PC-9 (cell line): ENCODE measurements around the gene DPYD. TPM values are rescaled to one million over a fixed set of nuclear protein-coding genes. Genes with fewer than 3 reads are reported as not detected.

Experiments used
- BruUV-seq: library from RNA; stranded (reverse); fragments of 400-500 nt; replicated peaks from 2 replicates; lab custom pipeline; 2021; lab: Mats Ljungman, UMichigan
- CTCF ChIA-PET: fragments of 300-600 bp; sonication (Branson Sonifier 250); formaldehyde crosslinking; loops from one replicate; lab custom pipeline; 2022; ENCODE audit warnings: antibody characterized with exemption; lab: Charles Lee
- POLR2A ChIA-PET: fragments of 300-600 bp; sonication (Branson Sonifier 250); formaldehyde crosslinking; loops from one replicate; lab custom pipeline; 2022; ENCODE audit warnings: antibody characterized with exemption; ENCODE audit not compliant: unreplicated experiment; lab: Charles Lee
- DNase-seq, 2 experiments: peaks; one replicate each; pipeline versions ENCODE4 v3.0.0 to v3.0.0-alpha.2; 2015 to 2022; ENCODE audit warnings: mixed read lengths in 1 of 2
- H2AFZ ChIP-seq: fragments of 200-600 bp; sonication (generic); 2 replicates; pipeline ENCODE4 v1.8.1; 2017; ENCODE audit warnings: antibody characterized with exemption
- H3F3A ChIP-seq: fragments of 200-600 bp; sonication (generic); 2 replicates; pipeline ENCODE4 v1.8.1; 2017; ENCODE audit warnings: antibody characterized with exemption, mild to moderate bottlenecking, low read depth; ENCODE audit not compliant: insufficient read depth
- H3K27ac ChIP-seq: fragments of 200-600 bp; sonication (generic); 2 replicates; pipeline ENCODE4 v1.6.1; 2016; ENCODE audit warnings: mixed run types
- H3K27me3 ChIP-seq: fragments of 200-600 bp; sonication (generic); 2 replicates; pipeline ENCODE4 v1.6.1; 2016; ENCODE audit warnings: low read depth, mixed run types; ENCODE audit not compliant: insufficient read depth
- H3K36me3 ChIP-seq: fragments of 200-600 bp; sonication (generic); 2 replicates; pipeline ENCODE4 v1.6.1; 2016; ENCODE audit warnings: low read depth, mixed run types
- H3K4me1 ChIP-seq: fragments of 200-600 bp; sonication (generic); replicated peaks from 2 replicates; pipeline ENCODE4 v1.6.1; 2016; ENCODE audit warnings: mixed run types; ENCODE audit not compliant: insufficient read depth
- H3K4me2 ChIP-seq: fragments of 200-600 bp; sonication (generic); 2 replicates; pipeline ENCODE4 v1.6.1; 2017; ENCODE audit warnings: mixed run types
- H3K4me3 ChIP-seq: fragments of 200-600 bp; sonication (generic); 2 replicates; pipeline ENCODE4 v1.6.1; 2016; ENCODE audit warnings: mixed run types
- H3K79me2 ChIP-seq: fragments of 200-600 bp; sonication (generic); 2 replicates; pipeline ENCODE4 v1.6.1; 2017; ENCODE audit warnings: low read depth, mixed run types
- H3K9me2 ChIP-seq: fragments of 200-600 bp; sonication (generic); 2 replicates; pipeline ENCODE4 v1.8.1; 2017; ENCODE audit warnings: mild to moderate bottlenecking; ENCODE audit not compliant: insufficient read depth
- H3K9me3 ChIP-seq: fragments of 200-600 bp; sonication (generic); 2 replicates; pipeline ENCODE4 v1.8.1; 2016; ENCODE audit warnings: low read depth; ENCODE audit not compliant: insufficient read depth
- H4K20me1 ChIP-seq: fragments of 200-600 bp; sonication (generic); 2 replicates; pipeline ENCODE4 v1.8.1; 2017; ENCODE audit not compliant: insufficient read depth
- EZH2 ChIP-seq: fragments of 200-600 bp; sonication (generic); IDR thresholded peaks from 2 replicates; pipeline ENCODE4 v1.8.0; 2017; ENCODE audit warnings: antibody characterized with exemption, low read depth
- intact Hi-C: fragments of 100-400 bp; cut with micrococcal nuclease; formaldehyde crosslinking; loops from one replicate; pipeline ENCODE4 v1.10.0; 2022; ENCODE audit not compliant: unreplicated experiment
- total RNA-seq: library from RNA; stranded (reverse); gene quantifications from 2 replicates; pipeline ENCODE4 v1.2.3, GENCODE V29; 2021
- TF ChIP-seq, protein P1 (sequence below): fragments of 200-600 bp; sonication (generic); conservative IDR thresholded peaks from 2 replicates; pipeline ENCODE4 v1.6.1; 2017; ENCODE audit warnings: mixed run types, antibody characterized with exemption, mild to moderate bottlenecking, moderate library complexity

Gene DPYD
- total RNA-seq, 1 experiment from 2014 or later, result 24.1 TPM

DNA sequence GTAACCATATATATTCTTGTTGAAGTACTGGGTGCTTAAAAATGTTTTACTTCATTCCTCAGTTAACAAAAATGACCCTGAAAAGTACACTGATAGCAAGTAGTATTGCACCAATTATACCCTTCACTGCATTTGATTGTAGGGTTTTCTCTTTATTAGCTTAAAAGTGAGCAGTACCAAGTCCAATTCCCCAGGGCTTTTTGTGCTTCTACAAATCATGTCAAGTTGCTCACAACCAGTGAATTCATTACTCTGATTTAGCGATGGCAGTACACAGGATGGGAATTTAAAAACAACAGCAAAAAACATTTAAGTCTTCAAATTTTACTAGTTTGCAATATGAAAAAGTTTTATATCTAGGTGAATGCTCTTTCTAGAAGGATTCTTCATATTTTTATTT, 762.8 kb downstream of the DPYD start:
- Histone ChIP-seq H3K4me3 (no peak overlapping the region), H4K20me1 (no peaks in the 10 kb centered on the region), H2AFZ (no peak overlapping the region), H3K9me3 (no peaks in the 10 kb centered on the region), H3K27me3 (no peaks in the 10 kb centered on the region), H3K27ac (no peak overlapping the region), H3K4me2 (no peak overlapping the region), H3K36me3 (no peaks in the 10 kb centered on the region), H3K4me1 (no peaks in the 10 kb centered on the region), H3K79me2 (no peaks in the 10 kb centered on the region), H3K9me2 (no peaks in the 10 kb centered on the region), H3F3A (no peaks in the 10 kb centered on the region)
- CTCF ChIA-PET, result no interaction called here
- BruUV-seq, result no TSS peak
- DNase-seq, result no peak
- intact Hi-C loops, result no loop called here
- TF ChIP-seq, protein P1, sequence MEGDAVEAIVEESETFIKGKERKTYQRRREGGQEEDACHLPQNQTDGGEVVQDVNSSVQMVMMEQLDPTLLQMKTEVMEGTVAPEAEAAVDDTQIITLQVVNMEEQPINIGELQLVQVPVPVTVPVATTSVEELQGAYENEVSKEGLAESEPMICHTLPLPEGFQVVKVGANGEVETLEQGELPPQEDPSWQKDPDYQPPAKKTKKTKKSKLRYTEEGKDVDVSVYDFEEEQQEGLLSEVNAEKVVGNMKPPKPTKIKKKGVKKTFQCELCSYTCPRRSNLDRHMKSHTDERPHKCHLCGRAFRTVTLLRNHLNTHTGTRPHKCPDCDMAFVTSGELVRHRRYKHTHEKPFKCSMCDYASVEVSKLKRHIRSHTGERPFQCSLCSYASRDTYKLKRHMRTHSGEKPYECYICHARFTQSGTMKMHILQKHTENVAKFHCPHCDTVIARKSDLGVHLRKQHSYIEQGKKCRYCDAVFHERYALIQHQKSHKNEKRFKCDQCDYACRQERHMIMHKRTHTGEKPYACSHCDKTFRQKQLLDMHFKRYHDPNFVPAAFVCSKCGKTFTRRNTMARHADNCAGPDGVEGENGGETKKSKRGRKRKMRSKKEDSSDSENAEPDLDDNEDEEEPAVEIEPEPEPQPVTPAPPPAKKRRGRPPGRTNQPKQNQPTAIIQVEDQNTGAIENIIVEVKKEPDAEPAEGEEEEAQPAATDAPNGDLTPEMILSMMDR, result no peak
- no peak for TF ChIP-seq EZH2
- POLR2A ChIA-PET, result no interaction called here

DNA sequence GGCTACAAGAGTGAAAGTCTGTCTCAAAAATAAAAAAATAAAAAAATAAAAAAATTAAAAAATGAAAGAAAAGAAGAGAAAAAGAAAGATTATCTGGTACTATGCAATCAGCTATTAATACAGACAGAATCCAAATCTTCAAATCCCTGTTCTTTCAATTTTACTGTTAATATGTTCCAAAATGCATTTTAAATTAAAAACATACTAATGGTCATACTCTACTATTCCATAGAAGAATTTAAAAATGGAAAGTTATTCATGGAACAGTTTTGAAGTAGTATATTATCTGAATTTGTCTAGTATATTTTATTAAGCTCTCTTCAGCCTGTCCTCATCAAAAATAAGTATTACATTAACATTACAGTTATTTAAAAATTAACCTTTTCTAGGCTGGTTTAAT, 769.2 kb downstream of the DPYD start:
- Histone ChIP-seq H3K9me2 (no peaks in the 10 kb centered on the region), H3K79me2 (no peaks in the 10 kb centered on the region), H3K4me3 (no peak overlapping the region), H3K36me3 (no peaks in the 10 kb centered on the region), H4K20me1 (no peaks in the 10 kb centered on the region), H3K27me3 (no peaks in the 10 kb centered on the region), H3K9me3 (no peaks in the 10 kb centered on the region), H3F3A (no peaks in the 10 kb centered on the region), H3K4me1 (no peaks in the 10 kb centered on the region), H3K4me2 (no peak overlapping the region), H3K27ac (no peak overlapping the region), H2AFZ (no peak overlapping the region)
- no peak for TF ChIP-seq EZH2
- TF ChIP-seq, protein P1, result no peak
- DNase-seq, result no peak
- POLR2A ChIA-PET, result no interaction called here
- CTCF ChIA-PET, result no interaction called here
- intact Hi-C loops, result no loop called here
- no TSS peak for BruUV-seq

DNA sequence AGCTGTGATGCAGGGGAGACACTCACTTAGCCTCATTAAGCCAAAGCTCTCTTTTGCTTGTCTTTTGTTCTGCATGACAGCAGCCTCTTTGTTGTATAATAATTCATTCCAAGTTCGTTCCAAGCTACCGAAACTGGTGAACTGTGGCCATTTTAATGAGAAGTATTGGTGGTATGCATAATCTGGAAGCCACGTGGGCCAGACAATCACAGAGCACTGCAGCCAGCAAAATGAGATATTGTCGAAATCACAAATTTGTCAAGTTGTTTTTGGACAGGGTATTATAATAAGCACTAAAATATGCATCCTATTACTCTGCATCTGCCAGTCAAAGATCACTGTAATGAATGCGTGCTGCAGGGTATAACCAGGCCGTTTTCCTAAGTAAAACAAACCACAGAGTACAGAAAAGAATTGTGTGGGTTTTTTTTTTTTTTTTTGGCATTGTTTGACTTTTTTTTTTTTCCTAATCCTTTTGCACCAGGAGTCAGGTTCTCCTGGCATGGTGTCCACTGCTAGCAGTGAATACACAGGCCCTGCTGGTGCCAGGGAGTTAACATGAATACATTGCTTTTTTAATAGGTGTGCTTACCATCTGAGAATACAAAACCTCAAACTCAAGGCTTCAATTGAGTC, 775.4 kb downstream of the DPYD start:
- H2AFZ ChIP-seq, result no peak overlapping the region
- POLR2A ChIA-PET, result no interaction called here
- no peak overlapping the region for H3K4me3 ChIP-seq
- DNase-seq, result no peak
- H3K4me1 ChIP-seq, result 0 out of 2 replicates have a peak, but pooled peaks cover 5% of the 10 kb centered on the region
- no peak overlapping the region for H3K27ac ChIP-seq
- H3K9me3 ChIP-seq, result no peaks in the 10 kb centered on the region
- H3F3A ChIP-seq, result no peaks in the 10 kb centered on the region
- no peak overlapping the region for H3K4me2 ChIP-seq
- no peaks in the 10 kb centered on the region for H4K20me1 ChIP-seq
- intact Hi-C loops, result no loop called here
- BruUV-seq, result no TSS peak
- CTCF ChIA-PET, result no interaction called here
- no peaks in the 10 kb centered on the region for H3K79me2 ChIP-seq
- no peaks in the 10 kb centered on the region for H3K9me2 ChIP-seq
- TF ChIP-seq, protein P1, result no peak
- no peak for TF ChIP-seq EZH2
- no peaks in the 10 kb centered on the region for H3K36me3 ChIP-seq
- no peaks in the 10 kb centered on the region for H3K27me3 ChIP-seq
